Duodenal mucosa (tissue), 2 donors: ENCODE results near the gene TRPV4.
"Not testable (repeated sequence)": the region's sequence is repeated elsewhere in the genome, so short reads cannot be mapped to it uniquely, and the experiment has no call there.

Experiments used
- H3K27ac ChIP-seq: one replicate; pipeline ENCODE4 v1.7.0; 2013; ENCODE audit warnings: low read depth, low read length
- H3K27me3 ChIP-seq, 2 donors: one replicate each; pipeline ENCODE4 v1.7.0; 2013; ENCODE audit warnings: low read length in 2 of 2, control low read depth in 1 of 2; ENCODE audit not compliant: insufficient read depth in 2 of 2, control insufficient read depth in 1 of 2
- H3K36me3 ChIP-seq, 2 donors: one replicate each; pipeline ENCODE4 v1.7.0; 2013; ENCODE audit warnings: low read length in 2 of 2, control low read depth in 1 of 2; ENCODE audit not compliant: insufficient read depth in 2 of 2, control insufficient read depth in 1 of 2
- H3K4me1 ChIP-seq, 2 donors: one replicate each; pipeline ENCODE4 v1.7.0; 2013; ENCODE audit warnings: low read length in 2 of 2, control low read depth in 1 of 2; ENCODE audit not compliant: insufficient read depth in 2 of 2, control insufficient read depth in 1 of 2
- H3K4me3 ChIP-seq, 2 donors: one replicate each; pipeline ENCODE4 v1.7.0; 2013; ENCODE audit warnings: low read length in 2 of 2, low read depth in 1 of 2
- H3K9ac ChIP-seq, 2 donors: one replicate each; pipeline ENCODE4 v1.7.0; 2013; ENCODE audit warnings: low read length in 2 of 2, low read depth in 1 of 2
- H3K9me3 ChIP-seq, 2 donors: one replicate each; pipeline ENCODE4 v1.7.0; 2013; ENCODE audit warnings: low read length in 2 of 2, control low read depth in 1 of 2; ENCODE audit not compliant: control insufficient read depth in 1 of 2

TRPV4 gene

GRCh38 chr12:109875572-109876131, 42.5 kb upstream of the TRPV4 start:
- Histone ChIP-seq H3K9ac (no peak overlapping the region), H3K27ac (no peak overlapping the region), H3K4me3 (no peak overlapping the region), H3K9me3 (no peaks in the 10 kb centered on the region), H3K4me1 (peaks cover 38 to 41% of the 10 kb centered on the region in 2 donors), H3K27me3 (no peaks in the 10 kb centered on the region), H3K36me3 (peaks cover 3 to 6% of the 10 kb centered on the region in 2 donors)

DNA sequence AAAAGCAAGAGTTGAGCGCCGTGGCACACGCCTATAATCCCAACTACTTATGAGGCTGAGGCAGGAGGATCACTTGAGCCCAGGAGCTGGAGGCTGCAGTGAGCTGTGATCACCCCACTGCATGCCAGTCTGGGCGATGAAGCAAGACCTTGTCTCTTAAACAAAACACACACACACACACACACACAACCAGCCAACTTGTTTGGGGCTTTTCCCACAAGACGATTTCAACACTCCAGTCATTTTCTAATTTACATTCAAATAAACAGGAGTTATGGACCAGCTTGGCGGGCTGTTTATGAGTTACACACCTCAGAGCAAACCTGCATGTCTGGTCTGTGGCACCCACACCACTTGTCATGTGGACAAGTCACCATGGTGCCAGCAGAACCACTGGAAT, 40.5 kb upstream of the TRPV4 start:
- H3K9me3 ChIP-seq: no peaks in the 10 kb centered on the region

DNA sequence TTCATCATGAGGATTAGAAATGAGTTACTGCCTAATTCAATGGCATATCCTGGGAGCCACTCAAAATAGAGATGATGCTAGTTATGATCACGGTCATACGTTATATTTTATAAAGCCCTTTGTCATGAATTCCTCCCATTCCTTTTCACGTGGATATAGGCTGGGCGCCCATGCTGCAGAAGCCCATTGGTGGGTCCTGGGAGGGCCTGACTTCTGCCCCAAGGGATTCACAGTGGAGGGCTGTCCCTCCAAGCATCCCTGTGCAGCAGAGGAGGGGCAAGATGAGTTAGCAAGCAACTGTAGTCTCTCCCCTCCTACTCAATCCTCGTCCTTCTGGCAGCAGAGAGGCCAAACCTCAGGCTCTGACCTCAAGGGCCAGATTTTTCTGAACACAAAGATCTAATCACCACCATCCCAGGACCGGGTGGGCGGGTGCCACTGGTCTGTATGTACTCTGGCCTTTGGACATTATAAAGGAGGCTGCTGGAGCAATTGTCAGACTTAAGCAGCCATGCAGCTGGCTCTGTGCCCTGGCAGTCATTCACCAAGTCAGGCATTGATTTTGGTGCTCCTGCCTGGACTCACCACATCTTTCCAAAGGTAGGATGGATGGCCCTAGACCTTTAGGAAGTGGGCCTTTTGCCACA, 38.6 kb upstream of the TRPV4 start:
- Histone ChIP-seq H3K9ac (no peak overlapping the region), H3K27me3 (no peaks in the 10 kb centered on the region), H3K27ac (no peak overlapping the region), H3K4me1 (peaks cover 22 to 24% of the 10 kb centered on the region in 2 donors), H3K36me3 (peaks cover 3 to 6% of the 10 kb centered on the region in 2 donors), H3K4me3 (no peak overlapping the region), H3K9me3 (no peaks in the 10 kb centered on the region)

More for the DNA sequence above, 40.5 kb upstream of the TRPV4 start:
- Histone ChIP-seq H3K27ac (no peak overlapping the region), H3K4me1 (peaks cover 29% of the 10 kb centered on the region in 2 donors), H3K9ac (no peak overlapping the region), H3K27me3 (no peaks in the 10 kb centered on the region), H3K36me3 (peaks cover 3 to 6% of the 10 kb centered on the region in 2 donors), H3K4me3 (no peak overlapping the region)

DNA sequence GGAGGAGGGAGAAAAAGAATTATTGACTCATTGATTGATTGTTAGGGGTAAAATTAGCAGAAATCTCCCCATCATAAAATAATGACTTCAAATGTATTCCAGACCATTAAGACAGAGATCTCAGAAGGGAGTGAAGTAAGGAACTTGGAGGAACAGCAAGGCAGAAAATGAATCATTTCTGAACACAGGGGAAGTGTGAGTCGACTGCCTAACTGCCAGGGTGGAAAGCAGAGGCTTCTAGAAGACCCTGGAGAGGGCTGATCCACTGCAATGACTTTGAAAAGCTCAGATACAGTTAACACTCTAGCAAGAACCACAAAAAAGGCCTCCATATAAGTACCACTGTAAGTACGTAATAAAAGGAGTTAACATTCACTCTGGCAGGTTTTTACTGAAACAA, 37.5 kb upstream of the TRPV4 start:
- Histone ChIP-seq H3K9ac (no peak overlapping the region), H3K36me3 (peaks cover 3 to 6% of the 10 kb centered on the region in 2 donors), H3K9me3 (no peaks in the 10 kb centered on the region), H3K4me3 (no peak overlapping the region), H3K27ac (no peak overlapping the region), H3K27me3 (no peaks in the 10 kb centered on the region), H3K4me1 (peaks cover 18 to 24% of the 10 kb centered on the region in 2 donors)

DNA sequence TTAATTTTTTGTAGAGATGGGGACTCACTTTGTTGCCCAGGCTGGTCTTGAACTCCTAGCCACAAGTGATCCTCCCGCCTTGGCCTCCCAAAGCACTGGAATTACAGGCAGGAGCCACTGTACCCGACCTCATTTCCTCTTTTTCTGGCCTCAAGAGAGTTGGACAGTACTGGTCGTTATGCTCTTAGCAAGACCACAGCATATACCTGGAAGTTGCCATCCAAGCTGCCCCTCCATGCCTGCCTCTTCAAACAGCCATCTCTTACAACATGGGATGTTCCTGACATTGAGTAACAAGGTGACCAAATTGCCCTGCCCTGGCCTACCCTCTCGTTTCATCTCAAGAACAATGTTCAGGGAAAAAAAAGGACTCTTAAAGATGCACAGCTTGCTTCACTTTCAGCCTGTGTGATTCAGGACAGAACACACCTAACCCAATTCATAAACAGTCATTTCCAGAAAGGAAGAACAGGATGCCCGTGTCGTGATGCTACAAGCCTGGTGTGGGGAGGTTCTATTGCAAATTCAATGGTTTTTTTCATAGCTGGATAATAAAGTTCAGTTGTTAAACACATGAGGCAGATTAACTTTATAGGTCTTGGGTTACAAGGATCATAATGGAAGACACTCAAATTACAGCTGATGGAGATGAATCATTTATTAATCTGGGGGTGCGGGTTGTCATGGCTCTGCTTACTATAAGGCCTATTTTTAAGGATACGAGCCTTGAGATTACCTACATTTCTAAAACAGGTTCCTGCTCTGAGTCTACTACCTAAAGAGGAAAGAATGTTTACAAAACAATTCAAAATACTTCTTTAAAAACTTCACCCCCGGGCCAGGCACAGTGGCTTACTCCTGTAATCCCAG, 35.2 kb upstream of the TRPV4 start:
- Histone ChIP-seq H3K27ac (no peak overlapping the region), H3K9ac (no peak overlapping the region)

DNA sequence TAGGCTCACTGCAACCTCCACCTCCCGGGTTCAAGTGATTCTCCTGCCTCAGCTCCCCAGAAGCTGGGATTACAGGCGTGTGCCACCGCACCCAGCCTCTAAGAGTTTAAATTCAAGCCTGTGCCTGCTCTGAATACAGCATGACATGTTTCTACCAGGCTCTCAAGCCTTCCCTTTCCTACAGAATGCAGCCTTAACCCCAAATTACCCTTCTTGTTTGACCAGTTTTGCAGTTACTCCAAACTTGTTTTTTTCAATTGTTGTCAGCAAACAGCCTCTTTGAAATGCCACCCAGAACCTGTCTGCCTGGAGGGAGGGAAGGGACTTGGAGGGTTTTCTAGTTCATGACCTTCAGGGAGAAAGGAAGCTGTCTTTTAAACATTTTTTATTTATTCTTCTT, 31.7 kb upstream of the TRPV4 start:
- no peak overlapping the region for H3K9ac ChIP-seq
- H3K4me3 ChIP-seq: no peak overlapping the region
- H3K36me3 ChIP-seq: peaks cover 0 to 9% of the 10 kb centered on the region in 2 donors
- H3K27ac ChIP-seq: no peak overlapping the region
- no peaks in the 10 kb centered on the region for H3K9me3 ChIP-seq
- H3K27me3 ChIP-seq: no peaks in the 10 kb centered on the region
- H3K4me1 ChIP-seq: peaks cover 16 to 21% of the 10 kb centered on the region in 2 donors

More for the DNA sequence above, 35.2 kb upstream of the TRPV4 start:
- Histone ChIP-seq H3K4me1 (peaks cover 26 to 33% of the 10 kb centered on the region in 2 donors), H3K36me3 (peaks cover 3 to 6% of the 10 kb centered on the region in 2 donors), H3K27me3 (no peaks in the 10 kb centered on the region), H3K9me3 (no peaks in the 10 kb centered on the region), H3K4me3 (no peak overlapping the region)

DNA sequence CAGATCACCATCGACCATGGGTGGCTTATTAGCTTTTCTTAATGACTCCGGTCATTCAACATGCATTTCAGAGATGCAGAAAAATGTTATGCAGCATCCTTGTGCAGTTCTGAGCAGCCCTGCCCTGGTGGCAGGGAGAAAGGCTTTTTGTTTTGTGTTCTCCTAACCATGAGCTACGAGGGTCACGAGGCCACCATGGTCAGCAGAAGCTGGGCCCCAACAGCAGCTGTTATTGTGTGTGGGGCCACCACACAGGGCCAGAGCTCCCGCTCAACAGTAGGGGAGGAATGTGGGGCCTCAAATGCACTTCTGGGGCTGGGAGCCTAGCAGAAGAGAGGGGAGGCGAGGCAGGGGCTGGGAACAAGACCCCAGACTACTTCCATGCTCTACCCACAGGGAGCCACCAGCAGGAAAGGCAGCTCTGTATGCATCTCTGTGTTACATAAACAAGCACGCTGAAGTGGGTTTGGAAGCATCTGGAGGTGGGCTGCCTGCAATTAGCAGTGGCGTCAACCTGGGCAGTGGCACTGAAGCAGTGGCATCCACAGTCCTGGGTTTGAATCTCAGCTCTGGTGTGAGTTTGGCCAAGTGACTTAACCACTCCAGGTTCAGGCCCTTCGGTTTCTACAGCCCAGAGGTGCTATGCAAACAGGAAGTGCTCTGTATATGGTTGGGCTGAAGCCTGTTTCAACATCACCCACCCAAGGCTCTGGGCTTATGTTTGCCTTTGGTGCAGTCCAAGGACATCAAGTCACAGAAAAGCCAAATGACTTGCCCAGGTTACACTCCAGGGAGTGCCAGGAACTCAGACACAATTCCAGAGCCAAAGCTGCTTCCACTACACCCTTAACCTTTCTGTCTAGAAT, 30.9 kb upstream of the TRPV4 start:
- Histone ChIP-seq H3K27ac (peak overlapping the region; percentile 55), H3K9ac (no peak overlapping the region)

DNA sequence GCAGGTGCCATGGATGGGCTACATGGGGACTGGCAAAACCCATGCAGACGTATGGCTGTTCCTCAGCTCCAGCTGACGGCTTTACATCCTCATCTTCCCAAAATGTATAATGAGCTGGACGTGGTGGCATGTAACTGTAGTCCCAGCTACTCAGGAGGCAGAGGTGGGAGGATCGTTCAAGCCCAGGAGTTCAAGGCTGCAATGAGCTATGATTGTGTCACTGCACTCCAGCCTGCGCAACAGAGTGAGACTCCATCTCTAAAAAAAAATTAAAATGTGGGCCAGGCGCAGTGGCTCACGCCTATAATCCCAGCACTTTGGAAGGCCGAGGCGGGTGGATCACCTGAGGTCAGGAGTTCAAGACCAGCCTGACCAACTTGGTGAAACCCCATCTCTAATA, 29.3 kb upstream of the TRPV4 start:
- not testable (repeated sequence) for H3K27me3 ChIP-seq, H3K9ac ChIP-seq, H3K9me3 ChIP-seq, H3K27ac ChIP-seq, H3K4me3 ChIP-seq
- Histone ChIP-seq H3K36me3 (peaks cover 6 to 20% of the 10 kb centered on the region in 2 donors), H3K4me1 (peaks cover 20 to 21% of the 10 kb centered on the region in 2 donors)

More for the DNA sequence above, 30.9 kb upstream of the TRPV4 start:
- no peak overlapping the region for H3K4me3 ChIP-seq
- no peaks in the 10 kb centered on the region for H3K9me3 ChIP-seq
- peaks cover 16 to 21% of the 10 kb centered on the region in 2 donors for H3K4me1 ChIP-seq
- H3K27me3 ChIP-seq: no peaks in the 10 kb centered on the region
- H3K36me3 ChIP-seq: peaks cover 0 to 9% of the 10 kb centered on the region in 2 donors

- H3K36me3 ChIP-seq: peaks cover 12 to 26% of the 10 kb centered on the region in 2 donors
Measured at GRCh38 chr12:109861689-109862314, 28.6 kb upstream of the TRPV4 start.

More at GRCh38 chr12:109861689-109862314, 28.6 kb upstream of the TRPV4 start:
- Histone ChIP-seq H3K27ac (no peak overlapping the region), H3K27me3 (no peaks in the 10 kb centered on the region), H3K9ac (no peak overlapping the region), H3K9me3 (no peaks in the 10 kb centered on the region), H3K4me3 (no peak overlapping the region), H3K4me1 (peaks cover 20 to 21% of the 10 kb centered on the region in 2 donors)
